PC-9 (cell line): Measurements from ENCODE around the gene CD300A. TPM values are rescaled to one million over a fixed set of nuclear protein-coding genes. Genes with fewer than 3 reads are reported as not detected.

Experiments used
- BruUV-seq: library from RNA; stranded (reverse); fragments of 400-500 nt; replicated peaks from 2 replicates; lab custom pipeline; 2021; lab: Mats Ljungman, UMichigan
- CTCF ChIA-PET: fragments of 300-600 bp; sonication (Branson Sonifier 250); formaldehyde crosslinking; loops from one replicate; lab custom pipeline; 2022; ENCODE audit warnings: antibody characterized with exemption; lab: Charles Lee
- POLR2A ChIA-PET: fragments of 300-600 bp; sonication (Branson Sonifier 250); formaldehyde crosslinking; loops from one replicate; lab custom pipeline; 2022; ENCODE audit warnings: antibody characterized with exemption; ENCODE audit not compliant: unreplicated experiment; lab: Charles Lee
- DNase-seq, 2 experiments: peaks; one replicate each; pipeline versions ENCODE4 v3.0.0 to v3.0.0-alpha.2; 2015 to 2022; ENCODE audit warnings: mixed read lengths in 1 of 2
- H2AFZ ChIP-seq: fragments of 200-600 bp; sonication (generic); 2 replicates; pipeline ENCODE4 v1.8.1; 2017; ENCODE audit warnings: antibody characterized with exemption
- H3F3A ChIP-seq: fragments of 200-600 bp; sonication (generic); 2 replicates; pipeline ENCODE4 v1.8.1; 2017; ENCODE audit warnings: antibody characterized with exemption, mild to moderate bottlenecking, low read depth; ENCODE audit not compliant: insufficient read depth
- H3K27ac ChIP-seq: fragments of 200-600 bp; sonication (generic); 2 replicates; pipeline ENCODE4 v1.6.1; 2016; ENCODE audit warnings: mixed run types
- H3K27me3 ChIP-seq: fragments of 200-600 bp; sonication (generic); 2 replicates; pipeline ENCODE4 v1.6.1; 2016; ENCODE audit warnings: low read depth, mixed run types; ENCODE audit not compliant: insufficient read depth
- H3K36me3 ChIP-seq: fragments of 200-600 bp; sonication (generic); 2 replicates; pipeline ENCODE4 v1.6.1; 2016; ENCODE audit warnings: low read depth, mixed run types
- H3K4me1 ChIP-seq: fragments of 200-600 bp; sonication (generic); replicated peaks from 2 replicates; pipeline ENCODE4 v1.6.1; 2016; ENCODE audit warnings: mixed run types; ENCODE audit not compliant: insufficient read depth
- H3K4me2 ChIP-seq: fragments of 200-600 bp; sonication (generic); 2 replicates; pipeline ENCODE4 v1.6.1; 2017; ENCODE audit warnings: mixed run types
- H3K4me3 ChIP-seq: fragments of 200-600 bp; sonication (generic); 2 replicates; pipeline ENCODE4 v1.6.1; 2016; ENCODE audit warnings: mixed run types
- H3K79me2 ChIP-seq: fragments of 200-600 bp; sonication (generic); 2 replicates; pipeline ENCODE4 v1.6.1; 2017; ENCODE audit warnings: low read depth, mixed run types
- H3K9me2 ChIP-seq: fragments of 200-600 bp; sonication (generic); 2 replicates; pipeline ENCODE4 v1.8.1; 2017; ENCODE audit warnings: mild to moderate bottlenecking; ENCODE audit not compliant: insufficient read depth
- H3K9me3 ChIP-seq: fragments of 200-600 bp; sonication (generic); 2 replicates; pipeline ENCODE4 v1.8.1; 2016; ENCODE audit warnings: low read depth; ENCODE audit not compliant: insufficient read depth
- H4K20me1 ChIP-seq: fragments of 200-600 bp; sonication (generic); 2 replicates; pipeline ENCODE4 v1.8.1; 2017; ENCODE audit not compliant: insufficient read depth
- EZH2 ChIP-seq: fragments of 200-600 bp; sonication (generic); IDR thresholded peaks from 2 replicates; pipeline ENCODE4 v1.8.0; 2017; ENCODE audit warnings: antibody characterized with exemption, low read depth
- intact Hi-C: fragments of 100-400 bp; cut with micrococcal nuclease; formaldehyde crosslinking; loops from one replicate; pipeline ENCODE4 v1.10.0; 2022; ENCODE audit not compliant: unreplicated experiment
- total RNA-seq: library from RNA; stranded (reverse); gene quantifications from 2 replicates; pipeline ENCODE4 v1.2.3, GENCODE V29; 2021
- TF ChIP-seq, protein P1 (sequence below): fragments of 200-600 bp; sonication (generic); conservative IDR thresholded peaks from 2 replicates; pipeline ENCODE4 v1.6.1; 2017; ENCODE audit warnings: mixed run types, antibody characterized with exemption, mild to moderate bottlenecking, moderate library complexity

CD300A gene
- total RNA-seq, 1 experiment from 2014 or later = not detected

GRCh38 chr17:74523308-74523707, 56.9 kb downstream of the CD300A start:
- TF ChIP-seq, protein P1, sequence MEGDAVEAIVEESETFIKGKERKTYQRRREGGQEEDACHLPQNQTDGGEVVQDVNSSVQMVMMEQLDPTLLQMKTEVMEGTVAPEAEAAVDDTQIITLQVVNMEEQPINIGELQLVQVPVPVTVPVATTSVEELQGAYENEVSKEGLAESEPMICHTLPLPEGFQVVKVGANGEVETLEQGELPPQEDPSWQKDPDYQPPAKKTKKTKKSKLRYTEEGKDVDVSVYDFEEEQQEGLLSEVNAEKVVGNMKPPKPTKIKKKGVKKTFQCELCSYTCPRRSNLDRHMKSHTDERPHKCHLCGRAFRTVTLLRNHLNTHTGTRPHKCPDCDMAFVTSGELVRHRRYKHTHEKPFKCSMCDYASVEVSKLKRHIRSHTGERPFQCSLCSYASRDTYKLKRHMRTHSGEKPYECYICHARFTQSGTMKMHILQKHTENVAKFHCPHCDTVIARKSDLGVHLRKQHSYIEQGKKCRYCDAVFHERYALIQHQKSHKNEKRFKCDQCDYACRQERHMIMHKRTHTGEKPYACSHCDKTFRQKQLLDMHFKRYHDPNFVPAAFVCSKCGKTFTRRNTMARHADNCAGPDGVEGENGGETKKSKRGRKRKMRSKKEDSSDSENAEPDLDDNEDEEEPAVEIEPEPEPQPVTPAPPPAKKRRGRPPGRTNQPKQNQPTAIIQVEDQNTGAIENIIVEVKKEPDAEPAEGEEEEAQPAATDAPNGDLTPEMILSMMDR = no peak
- no peak for TF ChIP-seq EZH2
- CTCF ChIA-PET = no interaction called here
- BruUV-seq = no TSS peak
- no peak overlapping the region for H3K4me2 ChIP-seq
- no peak overlapping the region for H2AFZ ChIP-seq
- H3K9me3 ChIP-seq = no peaks in the 10 kb centered on the region
- H3K4me1 ChIP-seq = no peaks in the 10 kb centered on the region
- no peak overlapping the region for H3K27ac ChIP-seq
- peaks cover 95% of the 10 kb centered on the region for H3K27me3 ChIP-seq
- H3K36me3 ChIP-seq = no peaks in the 10 kb centered on the region
- H3K4me3 ChIP-seq = no peak overlapping the region
- POLR2A ChIA-PET = no interaction called here
- H3K9me2 ChIP-seq = no peaks in the 10 kb centered on the region
- H4K20me1 ChIP-seq = no peaks in the 10 kb centered on the region
- intact Hi-C loops = no loop called here
- DNase-seq = no peak
- no peaks in the 10 kb centered on the region for H3F3A ChIP-seq
- H3K79me2 ChIP-seq = no peaks in the 10 kb centered on the region

DNA sequence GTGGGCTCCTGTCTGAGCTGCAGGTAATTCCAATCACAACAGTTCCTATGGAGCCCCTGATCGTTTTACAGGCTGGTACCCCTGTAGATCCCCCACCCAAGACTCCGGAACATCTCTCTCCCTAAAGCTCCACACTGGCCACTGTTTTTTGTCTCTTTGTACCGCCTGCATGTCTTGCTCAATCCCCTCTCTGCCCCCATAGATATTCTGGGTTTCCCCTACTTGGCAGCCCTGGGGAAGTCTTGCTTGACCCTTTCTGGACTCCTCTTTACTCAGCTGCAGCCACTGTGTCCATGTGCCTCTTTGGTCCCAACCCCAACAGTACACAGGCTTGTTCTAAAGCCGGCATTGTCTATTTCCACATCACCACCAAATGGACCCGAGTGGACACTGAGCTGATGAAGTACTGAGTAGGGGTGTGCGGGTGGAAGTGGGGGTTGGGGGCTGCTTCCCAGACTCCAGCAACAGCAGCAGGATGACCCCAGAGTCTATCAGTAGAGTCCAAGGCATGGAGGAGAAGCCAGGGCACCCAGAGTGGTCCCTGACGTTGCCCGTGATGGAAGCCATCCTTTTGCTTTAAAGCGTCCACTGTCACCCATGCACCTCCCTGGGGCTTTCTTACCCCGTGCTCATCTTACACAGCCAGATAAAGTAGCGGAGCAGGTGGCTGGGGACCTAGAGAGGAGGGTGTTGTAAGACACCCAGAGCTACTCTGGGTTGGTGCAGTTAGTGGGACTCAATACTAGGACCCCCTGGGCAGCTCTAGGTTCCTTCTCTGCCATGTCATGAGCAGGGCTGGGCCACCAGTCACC, 58.4 kb downstream of the CD300A start:
- Histone ChIP-seq H3K9me2 (no peaks in the 10 kb centered on the region), H4K20me1 (no peaks in the 10 kb centered on the region), H3K9me3 (no peaks in the 10 kb centered on the region), H3K4me3 (no peak overlapping the region), H3K36me3 (no peaks in the 10 kb centered on the region), H3K79me2 (no peaks in the 10 kb centered on the region), H3K27me3 (peaks cover 98% of the 10 kb centered on the region), H3K27ac (no peak overlapping the region), H3K4me1 (no peaks in the 10 kb centered on the region), H2AFZ (no peak overlapping the region), H3K4me2 (no peak overlapping the region), H3F3A (no peaks in the 10 kb centered on the region)
- ChIA-PET POLR2A (no interaction called here), CTCF (no interaction called here)
- no TSS peak for BruUV-seq
- TF ChIP-seq, protein P1 = no peak
- no peak for TF ChIP-seq EZH2
- DNase-seq = no peak
- intact Hi-C loops = no loop called here

DNA sequence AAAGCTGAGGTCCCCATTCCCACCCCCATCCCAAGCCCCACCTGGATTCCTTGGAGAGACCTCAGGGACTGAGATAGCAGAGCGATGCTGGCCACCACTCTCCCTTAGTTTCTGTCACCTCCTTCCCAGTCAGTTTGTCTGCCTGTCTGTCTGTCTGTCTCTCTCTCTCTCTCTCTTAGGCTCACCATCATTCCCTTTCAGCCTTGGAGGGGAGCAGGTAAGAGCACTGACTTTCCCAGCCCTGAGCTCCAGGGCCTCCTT, 59.0 kb downstream of the CD300A start:
- TF ChIP-seq, protein P1 = no peak
- no peak for TF ChIP-seq EZH2
- H3K27me3 ChIP-seq = peaks cover 98% of the 10 kb centered on the region
- CTCF ChIA-PET = no interaction called here

More for the DNA sequence above, 59.0 kb downstream of the CD300A start:
- Histone ChIP-seq H3K79me2 (no peaks in the 10 kb centered on the region), H3K27ac (no peak overlapping the region), H2AFZ (no peak overlapping the region), H3F3A (no peaks in the 10 kb centered on the region), H3K36me3 (no peaks in the 10 kb centered on the region), H3K9me2 (no peaks in the 10 kb centered on the region), H3K4me3 (no peak overlapping the region), H3K4me1 (no peaks in the 10 kb centered on the region), H4K20me1 (no peaks in the 10 kb centered on the region), H3K9me3 (no peaks in the 10 kb centered on the region), H3K4me2 (no peak overlapping the region)
- POLR2A ChIA-PET = no interaction called here
- no TSS peak for BruUV-seq
- intact Hi-C loops = no loop called here
- no peak for DNase-seq
